ENCODE measurements around the gene WNT10A. TPM values are rescaled to one million over a fixed set of nuclear protein-coding genes. Genes with fewer than 3 reads are reported as not detected.
"Not testable (repeated sequence)": the region's sequence is repeated elsewhere in the genome, so short reads cannot be mapped to it uniquely, and the experiment has no call there.

WNT10A gene
- 1 to 10 TPM in 2 of 10 donors, under 1 TPM in 5, not detected in 3; 0.08 to 4.1 (median 0.27) TPM for polyA plus RNA-seq (ENCODE audit: insufficient read length in 10 of 10)
- long read RNA-seq, donor 1, result 0 reads
- long read RNA-seq, donor 2, result 0 reads
- long read RNA-seq, donor 3, result 0 reads
- long read RNA-seq, donor 4, result 0 reads
- long read RNA-seq, donor 5, result 0 reads
- long read RNA-seq, donor 6, result 0 reads
- long read RNA-seq, donor 7, result 0 reads
- long read RNA-seq, donor 8, result 0 reads
- long read RNA-seq, donor 9, result 0 reads

DNA sequence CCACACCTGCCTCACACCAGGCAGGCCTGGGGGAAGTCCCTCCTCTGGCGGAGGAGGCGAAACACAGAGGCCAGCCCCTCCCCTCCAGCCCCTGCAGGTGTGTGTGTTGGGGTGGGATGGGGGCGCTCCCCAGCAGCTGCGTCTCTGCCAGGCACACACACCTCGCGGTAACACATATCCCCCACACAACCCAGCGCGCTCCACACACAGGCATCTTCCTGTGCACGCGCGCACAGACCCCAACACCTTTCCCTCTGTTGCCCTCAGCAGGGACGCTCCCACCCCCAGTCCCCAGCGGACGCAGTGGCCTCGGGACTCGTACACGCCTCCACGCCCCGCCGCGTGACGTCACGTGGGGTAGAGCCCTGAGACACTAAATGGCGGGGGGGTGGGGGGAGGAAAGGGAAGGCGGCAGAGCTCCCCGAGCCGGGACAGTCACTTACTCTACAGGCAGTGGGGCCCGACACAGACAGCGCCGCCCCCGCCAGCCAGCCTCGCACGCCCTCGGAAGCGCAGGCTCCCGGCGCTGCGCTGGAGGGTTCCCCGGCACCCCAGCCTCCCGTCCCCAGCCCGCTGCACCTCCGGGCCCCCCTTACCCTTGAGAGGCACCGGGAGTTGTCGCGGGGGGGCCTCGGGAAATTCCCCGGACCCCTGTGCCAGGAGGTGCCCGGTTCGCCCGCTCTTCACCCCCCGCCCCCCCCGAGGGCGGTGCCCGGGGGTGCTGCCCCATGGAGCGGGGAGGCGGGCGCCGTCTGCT is at the start of gene WNT10A:
TSS of gene WNT10A (plus strand) at position 751 of the 757 bp plus-strand sequence. CDS start 144 bp downstream, outside the sequence.
- DNase-seq, result no peak

DNA sequence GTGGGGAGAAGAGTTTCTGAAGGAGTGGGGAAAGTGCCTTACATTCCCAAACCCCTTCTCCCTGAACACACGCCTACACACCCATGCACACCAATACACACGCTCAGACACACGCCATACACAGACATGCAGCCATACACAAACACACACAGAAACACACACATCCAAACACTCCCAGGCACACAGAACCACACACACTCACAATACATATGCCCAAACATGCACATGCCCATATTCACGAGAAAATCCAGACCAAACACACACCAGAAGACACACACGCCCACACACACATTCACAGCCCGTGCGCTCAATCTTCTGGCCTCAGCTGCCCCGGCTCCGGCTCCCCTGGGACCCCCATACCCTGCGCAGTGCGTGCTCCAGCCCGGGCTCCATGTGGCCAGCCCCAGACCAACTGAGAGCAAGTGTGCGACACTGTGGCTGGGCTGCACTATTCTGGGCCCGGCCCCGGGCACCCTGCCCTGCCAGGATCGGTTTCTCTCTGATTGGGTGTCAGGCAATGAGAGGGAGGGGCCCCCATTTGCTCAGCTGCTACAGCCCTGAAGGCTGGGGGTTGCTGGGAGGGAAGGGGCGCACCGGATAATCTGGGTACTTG is 49.2 kb upstream of the WNT10A start, which contains the start of gene PRKAG3:
TSS of gene PRKAG3 (minus strand) at position 426 of the 613 bp plus-strand sequence.
- peak; percentile 47 to 70 (median 69) for DNase-seq

DNA sequence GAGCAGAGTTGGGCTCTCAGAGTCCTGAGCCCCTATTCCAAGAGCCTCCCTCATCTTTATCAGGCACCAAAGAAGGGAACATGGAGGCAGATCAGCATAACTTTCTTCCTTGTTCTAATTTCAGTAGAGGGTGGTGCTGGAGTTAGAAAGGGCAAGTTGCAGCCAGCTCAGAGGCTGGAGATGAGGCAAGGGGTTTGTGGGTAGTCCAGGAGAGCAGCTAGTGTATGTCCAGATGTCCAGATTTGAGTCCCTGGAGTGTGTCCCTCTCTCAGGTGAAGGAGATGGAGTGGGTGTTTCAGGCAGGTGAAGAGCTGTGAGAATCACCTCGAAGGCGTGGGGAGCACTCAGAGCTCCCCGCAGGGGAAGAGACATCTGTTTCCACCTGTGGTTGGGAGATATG is 48.6 kb upstream of the WNT10A start:
- peak in 1 of 3 donors; percentile 24 for DNase-seq

DNA sequence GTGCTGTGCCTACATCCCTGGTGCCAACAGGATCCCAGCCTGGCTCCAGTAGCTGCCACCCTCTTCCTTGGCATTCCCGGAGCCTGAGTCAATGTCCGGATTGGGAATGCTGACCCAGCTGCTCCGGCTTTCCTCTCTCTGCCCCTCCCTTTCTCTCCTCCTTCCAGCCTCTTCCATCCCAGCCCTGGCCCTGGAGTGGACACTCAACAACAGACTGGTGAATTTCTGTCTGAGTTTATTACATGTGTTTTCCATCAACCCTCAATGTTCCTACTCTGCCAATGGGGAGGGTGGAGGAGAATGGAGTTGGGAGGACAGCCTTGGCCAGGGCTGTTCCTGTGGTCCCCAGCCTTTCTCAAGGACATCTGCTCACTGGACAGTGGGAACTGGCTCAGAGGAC is 48.1 kb upstream of the WNT10A start:
- peak; percentile 59 to 69 (median 66) for DNase-seq

DNA sequence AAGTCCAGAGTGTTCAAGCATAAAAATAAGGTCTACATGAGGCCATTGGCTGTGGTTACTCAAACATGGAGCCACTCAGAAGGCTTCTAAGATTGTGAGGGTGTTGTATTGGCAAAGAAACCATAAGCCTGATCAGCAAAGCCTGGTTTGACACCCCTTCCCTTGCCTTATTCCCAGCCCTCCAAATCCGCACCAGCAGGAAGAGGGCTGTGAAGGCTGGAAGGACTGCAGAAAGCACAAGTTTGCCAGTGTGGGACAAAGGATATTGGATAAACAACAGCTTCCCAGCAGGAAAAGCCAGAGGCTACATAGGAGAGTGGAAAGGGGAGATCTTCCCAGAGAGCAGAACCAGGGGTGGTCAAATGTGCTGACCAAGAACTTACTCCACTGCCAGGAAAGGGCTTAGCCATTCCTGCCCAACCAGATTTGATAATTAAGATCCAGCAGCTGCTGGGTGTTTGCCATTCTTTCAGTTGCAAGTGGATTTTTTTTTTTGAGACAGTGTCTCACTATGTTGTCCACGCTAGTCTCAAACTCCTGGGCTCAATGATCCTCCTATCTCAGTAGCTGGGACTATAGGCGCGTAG is 47.5 kb upstream of the WNT10A start:
- DNase-seq, result peak in 2 of 3 donors; percentile 41 to 43

DNA sequence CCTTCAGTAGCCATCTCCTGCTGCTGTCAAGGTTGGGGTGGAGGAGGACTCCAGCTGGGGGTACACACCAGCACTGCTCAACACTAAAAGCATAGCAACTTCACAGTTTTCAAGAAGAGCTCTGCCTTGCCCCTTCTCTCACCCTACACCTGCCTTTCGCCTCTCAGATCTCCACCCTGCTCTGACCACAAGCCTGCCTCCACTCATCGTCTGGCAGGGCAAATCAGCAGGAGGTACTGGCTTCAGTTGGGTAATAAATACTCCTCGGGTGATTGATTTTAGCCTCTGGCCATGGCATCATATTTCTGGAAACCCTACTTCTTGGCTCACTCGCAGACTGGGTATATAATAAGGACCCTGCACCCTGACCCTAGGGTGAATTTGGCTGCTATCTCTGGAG is 46.0 kb upstream of the WNT10A start:
- DNase-seq, result no peak

DNA sequence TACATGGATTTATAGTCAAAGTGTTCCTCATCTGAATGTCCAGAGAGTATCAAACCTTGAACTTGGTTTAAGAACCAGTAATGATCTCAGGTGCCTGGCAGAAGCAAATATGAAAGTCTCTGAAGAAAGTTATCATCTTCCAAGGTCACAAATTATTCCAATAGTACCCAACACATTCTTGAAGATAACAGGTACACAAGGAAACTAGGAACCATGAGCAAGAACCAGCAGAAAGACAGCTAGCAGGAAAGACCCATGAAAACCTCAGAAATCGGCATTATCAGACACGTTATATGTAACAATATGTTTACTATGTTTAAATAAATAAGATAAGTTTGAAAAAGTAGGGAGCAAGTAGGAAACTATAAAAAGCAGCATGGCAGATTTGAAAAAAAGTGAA is 43.2 kb upstream of the WNT10A start:
- no peak for DNase-seq

DNA sequence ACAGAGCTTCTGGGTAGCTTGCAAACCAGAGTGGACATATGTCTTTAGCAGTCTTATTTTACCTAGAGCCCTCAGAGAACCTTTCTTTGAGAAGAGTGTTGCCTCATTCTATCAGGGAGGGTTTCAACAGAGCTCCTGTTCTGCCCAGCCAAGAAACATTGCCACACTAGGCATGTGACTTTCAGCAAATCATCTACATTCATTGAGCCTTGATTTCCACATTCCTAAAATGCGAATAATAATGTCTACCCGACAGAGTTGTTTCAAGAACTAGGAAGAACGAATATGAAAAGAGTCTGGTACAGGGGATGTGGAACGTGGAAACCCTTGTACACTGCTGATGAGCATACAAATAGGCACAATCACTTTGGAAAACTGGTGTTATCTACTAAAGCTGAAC is 41.2 kb upstream of the WNT10A start:
- DNase-seq, result no peak

DNA sequence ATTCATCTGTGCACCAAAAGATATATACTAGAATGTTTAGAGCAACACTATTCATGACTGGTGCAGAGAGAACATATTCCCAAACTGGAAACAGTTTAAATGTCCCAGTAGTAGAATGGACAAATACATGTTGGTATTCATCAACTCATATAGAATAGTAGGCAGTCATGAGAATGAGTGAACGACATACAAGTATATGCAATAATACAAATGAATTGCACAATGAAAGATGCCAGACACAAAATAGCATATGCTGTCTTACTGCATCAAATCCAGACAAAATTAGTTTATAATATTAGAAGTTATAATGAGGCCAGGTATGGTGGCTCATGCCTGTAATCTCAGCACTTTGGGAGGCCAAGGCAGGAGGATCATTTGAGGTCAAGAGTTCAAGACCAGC is 40.8 kb upstream of the WNT10A start:
- DNase-seq, result no peak

DNA sequence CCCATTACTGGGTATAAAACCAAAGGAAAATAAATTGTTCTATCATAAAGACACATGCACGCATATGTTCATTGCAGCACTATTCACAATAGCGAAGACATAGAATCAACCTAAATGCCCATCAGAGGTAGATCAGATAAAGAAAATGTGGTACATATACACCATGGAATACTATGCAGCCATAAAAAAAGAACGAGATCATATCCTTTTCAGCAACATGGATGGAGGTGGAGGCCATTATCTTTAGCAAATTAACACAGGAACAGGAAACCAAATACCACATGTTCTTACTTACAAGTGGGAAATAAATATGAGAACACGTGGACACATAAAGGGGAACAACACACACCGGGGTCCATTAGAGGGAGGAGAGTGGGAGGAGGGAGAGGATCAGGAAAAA is 36.3 kb upstream of the WNT10A start:
- DNase-seq, result not testable (repeated sequence)

DNA sequence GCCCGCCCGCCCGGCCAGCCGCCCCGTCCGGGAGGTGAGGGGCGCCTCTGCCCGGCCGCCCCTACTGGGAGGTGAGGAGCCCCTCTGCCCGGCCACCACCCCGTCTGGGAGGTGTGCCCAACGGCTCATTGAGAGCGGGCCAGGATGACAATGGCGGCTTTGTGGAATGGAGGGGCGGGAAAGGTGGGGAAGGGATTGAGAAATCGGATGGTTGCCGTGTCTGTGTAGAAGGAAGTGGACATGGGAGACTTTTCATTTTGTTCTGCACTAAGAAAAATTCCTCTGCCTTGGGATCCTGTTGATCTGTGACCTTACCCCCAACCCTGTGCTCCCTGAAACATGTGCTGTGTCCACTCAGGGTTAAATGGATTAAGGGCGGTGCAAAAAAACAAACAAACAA is 33.7 kb upstream of the WNT10A start:
- not testable (repeated sequence) for DNase-seq

DNA sequence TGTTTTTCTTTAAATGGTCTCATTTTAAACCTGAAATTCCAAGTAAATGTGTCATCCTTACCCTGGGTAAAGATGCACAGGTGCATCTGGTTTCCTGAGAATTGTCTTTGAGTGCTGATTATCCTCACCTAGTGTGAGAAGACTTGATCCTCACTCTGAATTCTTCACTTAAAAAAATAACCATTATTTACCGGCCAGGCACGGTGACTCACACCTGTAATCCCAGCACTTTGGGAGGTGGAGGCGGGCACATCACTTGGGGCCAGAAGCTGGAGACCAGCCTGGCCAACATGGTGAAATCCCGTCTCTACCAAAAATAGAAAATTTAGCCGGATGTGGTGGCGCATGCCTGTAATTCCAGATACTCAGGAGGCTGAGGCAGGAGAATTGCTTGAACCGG is 30.9 kb upstream of the WNT10A start:
- no peak for DNase-seq

DNA sequence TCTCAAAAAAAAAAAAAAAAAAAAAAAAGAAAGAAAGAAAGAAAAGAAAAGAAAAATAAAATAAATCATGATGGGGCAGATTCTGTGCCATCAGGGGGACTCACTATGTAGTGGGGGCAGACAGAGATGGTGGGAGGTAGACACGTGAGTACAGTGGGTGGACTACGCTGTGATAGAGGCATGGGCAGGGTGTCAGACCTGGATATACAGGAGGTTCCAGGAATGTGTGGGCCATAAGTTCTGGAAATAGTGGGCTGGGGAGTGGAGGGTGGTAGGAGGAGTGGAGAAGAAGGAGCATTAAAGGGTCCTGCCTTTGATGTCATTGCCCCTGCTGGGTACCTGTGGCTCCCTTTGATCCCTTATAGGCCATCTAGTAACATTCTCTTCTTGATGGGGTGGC is 29.9 kb upstream of the WNT10A start:
- no peak for DNase-seq

DNA sequence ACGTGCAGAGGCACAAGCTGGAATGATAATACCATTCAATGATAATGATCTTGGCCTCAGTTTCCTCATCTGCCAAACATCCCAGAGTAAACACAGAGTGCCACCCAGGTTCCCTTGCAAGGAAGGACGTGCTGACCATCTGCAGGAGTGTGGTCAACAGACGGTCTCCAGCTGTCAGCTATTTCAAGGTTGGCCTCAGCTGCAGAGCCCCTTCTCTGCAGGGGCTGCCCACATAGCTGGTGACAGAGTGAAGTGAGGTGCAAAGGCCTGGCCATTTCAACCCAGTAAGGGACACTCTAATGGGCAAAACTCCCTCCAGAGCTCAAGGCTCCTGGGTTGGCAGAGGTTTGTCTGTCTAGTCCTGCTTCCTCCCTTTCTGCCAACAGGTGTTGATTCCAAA is 29.4 kb upstream of the WNT10A start:
- DNase-seq, result no peak

DNA sequence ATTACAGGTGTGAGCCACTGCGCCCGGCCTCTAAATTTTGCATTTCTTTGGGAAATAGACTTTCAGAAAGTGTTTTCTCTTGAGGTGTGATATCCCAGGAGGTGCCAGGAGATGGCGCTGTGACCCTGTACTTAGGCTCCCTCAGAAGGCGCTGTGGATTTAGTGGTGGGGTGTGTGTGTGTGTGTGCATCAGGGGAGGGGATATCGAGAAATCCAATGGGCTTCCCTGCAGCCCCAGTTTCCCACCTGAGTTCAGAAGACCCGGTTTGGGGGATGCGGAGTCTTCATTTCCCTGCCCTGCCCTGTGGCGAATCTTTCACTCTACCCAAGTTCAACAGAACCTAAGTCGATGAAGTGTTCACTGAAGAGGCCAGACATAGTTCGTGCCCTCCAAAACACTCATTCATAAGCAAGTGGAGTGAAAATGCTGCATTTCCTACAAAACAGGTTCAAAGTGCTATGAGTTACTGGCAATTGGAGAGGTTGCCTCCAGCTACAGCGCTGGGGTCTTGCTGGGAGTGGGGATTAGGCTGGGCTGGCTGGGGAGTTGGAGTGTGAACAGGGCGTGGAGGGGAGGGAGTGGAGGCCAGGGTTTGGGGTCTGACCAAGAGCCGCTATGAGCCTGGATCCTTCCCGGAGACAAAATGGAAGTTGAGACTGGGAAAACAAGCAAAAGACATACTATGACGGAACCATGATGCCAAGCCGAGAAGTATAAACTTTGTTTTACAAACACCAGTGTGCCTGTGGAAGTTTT is 27.6 kb upstream of the WNT10A start:
- DNase-seq, result peak in 1 of 3 donors; percentile 57

DNA sequence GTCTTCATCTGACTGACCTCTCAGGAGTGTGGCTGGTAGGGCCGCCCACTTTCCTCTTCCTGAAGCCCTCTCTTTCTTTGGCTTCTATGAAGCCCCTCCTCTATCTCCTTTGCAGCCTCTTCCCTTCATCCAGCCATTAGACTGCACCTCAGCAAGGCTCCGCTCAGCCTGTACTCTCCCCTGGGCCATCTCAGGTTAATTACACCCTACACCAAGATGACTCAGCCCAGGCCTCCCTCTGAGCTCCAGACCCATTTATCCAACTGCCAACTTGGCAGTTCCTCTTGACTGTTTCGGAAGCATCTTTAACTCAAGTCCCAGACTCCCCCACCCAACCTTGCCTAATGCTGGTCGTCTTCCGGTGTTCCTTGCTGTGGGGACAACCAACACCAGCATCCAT is 26.9 kb upstream of the WNT10A start:
- DNase-seq, result no peak

DNA sequence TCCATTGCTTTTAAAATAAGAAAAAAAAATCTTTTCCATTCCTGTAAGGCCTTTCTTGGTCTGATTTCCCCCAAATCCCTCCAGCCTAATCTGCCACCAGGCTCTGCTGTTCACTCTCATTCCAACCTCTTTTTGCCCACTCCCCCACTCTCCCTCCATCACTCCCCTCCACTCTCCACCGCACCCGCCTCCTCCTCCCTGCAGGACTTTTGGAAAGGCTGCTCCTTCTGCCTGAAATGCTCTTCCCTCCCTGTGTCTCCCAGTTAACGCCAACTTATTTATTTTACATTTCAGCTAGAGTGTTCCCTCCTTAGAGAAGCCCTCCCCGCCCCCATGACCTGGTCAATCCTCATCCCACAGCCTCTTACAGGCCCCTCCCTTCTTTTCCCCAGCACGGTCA is 25.8 kb upstream of the WNT10A start:
- DNase-seq, result no peak

DNA sequence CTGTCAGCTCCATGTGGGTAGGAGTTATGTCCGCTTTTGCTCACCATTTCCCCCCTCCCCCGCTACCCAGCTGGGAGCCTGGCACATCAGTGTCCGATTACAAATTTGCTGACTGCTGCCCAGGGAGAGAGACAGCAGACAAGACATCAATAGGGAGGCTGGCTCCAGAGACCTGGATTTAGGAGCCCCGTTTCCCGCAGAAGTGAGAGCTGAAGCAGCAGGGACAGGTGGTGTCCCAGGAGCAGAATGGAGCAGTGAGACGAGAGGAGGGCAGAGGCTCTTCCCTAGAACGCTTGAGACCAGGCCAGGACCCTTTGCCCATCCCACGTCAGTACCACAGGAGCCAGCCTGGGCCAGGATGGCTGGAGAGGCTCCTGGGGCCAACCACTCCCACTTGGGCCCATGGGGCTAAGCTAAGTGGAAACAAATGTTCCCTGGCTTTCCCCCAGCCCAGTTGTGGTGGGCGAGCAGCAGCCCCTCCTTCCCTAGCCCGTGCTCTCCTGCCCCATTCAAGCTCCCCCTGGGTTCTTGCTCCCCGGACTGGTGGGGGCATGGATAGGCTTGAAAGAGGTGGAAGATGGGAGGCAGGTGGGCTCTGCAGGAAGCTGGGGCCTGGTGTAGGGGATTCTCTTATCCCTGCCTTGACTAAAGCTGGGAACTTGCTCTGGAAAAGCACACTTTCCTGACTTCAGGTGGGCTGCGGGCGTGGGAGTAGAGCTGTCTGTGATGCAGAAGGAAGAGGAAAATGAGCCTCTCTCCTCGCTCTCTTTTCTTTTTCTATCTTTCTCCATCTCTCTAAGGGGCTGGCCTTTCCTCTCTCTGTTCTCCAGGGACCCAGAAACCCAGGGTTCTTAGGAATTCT is 25.1 kb upstream of the WNT10A start:
- no peak for DNase-seq

DNA sequence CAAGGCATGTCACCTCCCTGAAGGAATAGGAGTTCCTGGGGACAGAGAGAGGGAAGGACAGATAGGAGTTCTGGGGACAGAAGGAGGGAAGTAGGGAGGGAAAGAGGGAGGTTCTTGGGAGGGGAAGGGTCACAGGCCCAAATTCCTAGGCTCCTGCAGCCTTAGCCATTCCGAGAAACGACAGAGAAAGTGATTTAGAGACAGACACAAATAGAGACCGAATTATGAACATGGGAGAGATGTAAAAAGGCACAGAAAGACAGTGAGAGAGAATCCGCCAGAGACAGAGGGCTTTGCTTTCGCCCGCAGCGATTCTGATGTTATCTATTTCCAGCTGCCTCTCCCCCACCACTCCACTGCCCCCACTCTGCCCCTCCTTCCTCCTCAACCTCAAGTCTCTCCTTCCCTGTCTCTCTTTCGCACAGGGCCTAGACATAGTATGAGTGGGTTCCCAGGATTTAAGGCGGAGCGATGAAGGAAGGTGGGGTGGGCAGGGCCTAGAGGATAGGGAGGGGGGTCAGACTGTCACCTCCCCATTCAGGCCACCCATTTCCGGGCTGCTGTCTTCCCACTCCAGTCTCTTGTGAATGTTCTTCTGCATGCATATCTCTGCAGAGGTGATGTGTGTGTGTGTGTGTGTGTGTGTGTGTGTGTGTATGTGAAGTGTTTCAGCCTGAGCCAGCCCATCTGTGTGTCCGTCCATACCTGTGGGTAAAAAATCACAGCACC is 24.3 kb upstream of the WNT10A start:
- DNase-seq, result no peak

DNA sequence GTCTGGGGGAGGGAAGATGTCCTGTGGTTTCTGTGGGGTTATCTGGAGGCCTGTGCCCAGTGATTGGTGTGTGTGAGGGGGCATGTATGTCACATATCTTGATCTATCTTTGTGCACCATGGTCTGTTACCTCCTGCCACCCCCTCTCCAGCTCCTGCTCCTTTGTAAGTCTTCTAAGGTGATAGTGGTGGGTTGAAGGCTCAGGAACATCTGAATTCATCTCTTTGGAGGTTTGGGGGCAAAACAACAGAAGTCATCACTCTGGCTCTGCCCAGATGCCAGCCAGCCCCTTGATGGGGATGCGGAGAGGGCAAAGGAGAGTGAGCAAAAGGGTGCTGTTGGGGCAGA is 23.8 kb upstream of the WNT10A start:
- DNase-seq, result no peak
